Right ventricle myocardium inferior (tissue), 1 donor: ENCODE results near the gene MCTP2. TPM values are rescaled to one million over a fixed set of nuclear protein-coding genes. Genes with fewer than 3 reads are reported as not detected.
"Not testable (repeated sequence)": the region's sequence is repeated elsewhere in the genome, so short reads cannot be mapped to it uniquely, and the experiment has no call there.

Experiments used
- ATAC-seq: fragments of 200-7000 bp; cut with Tn5 transposase; one replicate; pipeline ENCODE4 v1.9.1; 2020; ENCODE audit warnings: mild to moderate bottlenecking, moderate library complexity
- DNase-seq: peaks from one replicate; pipeline ENCODE4 v3.0.0; 2021; ENCODE audit errors: missing footprints
- intact Hi-C: fragments of 100-400 bp; cut with DNase I; formaldehyde crosslinking; loops from one replicate; pipeline ENCODE4 v1.11.0; 2022
- total RNA-seq: library from RNA; stranded (reverse); fragmentation: NEBNext Ultra II Directional; extraction: Animal tissue kit (Norgen Biotek cat#: 25700); gene quantifications from one replicate; pipeline ENCODE4 v1.2.1, GENCODE V29; 2021
- donor health status: DM: no; HTN: yes; CAD: no; lungs with severe emphysema.

MCTP2 gene
- total RNA-seq, 1 donor from 2014 or later: 1.2 TPM

DNA sequence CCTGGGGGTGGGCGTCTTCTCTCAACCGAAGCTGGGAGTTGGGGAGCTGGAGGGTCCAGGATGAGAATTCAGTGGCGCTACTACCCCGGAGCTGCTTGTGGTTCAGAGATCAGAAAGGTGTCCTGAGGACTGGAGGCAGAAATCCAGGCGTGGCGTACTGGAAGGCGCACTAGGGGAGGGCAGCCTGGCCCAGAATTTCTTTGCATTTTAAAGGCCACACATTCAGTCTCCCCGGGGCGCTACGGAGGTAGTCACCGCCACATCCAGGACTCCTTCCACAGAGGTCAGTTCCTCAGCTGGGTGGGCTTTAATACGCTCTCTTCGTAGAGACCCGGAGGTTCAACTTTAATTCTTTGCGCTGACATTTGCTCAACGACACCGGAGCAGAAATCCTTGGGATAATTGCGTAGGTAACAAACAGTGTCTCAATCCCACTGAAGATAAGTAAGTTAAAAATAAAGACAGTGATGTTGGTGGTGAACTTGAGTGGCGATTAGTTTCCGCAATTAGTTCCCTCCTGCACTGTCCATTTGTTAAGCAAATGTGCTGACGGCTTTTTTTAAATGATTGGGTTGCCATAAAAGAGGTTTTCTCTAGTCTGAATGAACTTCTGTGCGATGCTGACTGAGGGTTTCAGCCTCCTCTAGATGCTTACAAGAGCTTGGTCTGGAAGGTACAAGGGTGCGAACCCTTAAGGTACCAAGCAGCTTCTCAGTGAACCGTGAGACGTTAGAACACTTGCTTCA, 535 bp downstream of the MCTP2 start:
- DNase-seq (no peak), ATAC-seq (no peak)
- intact Hi-C loops: no loop called here

DNA sequence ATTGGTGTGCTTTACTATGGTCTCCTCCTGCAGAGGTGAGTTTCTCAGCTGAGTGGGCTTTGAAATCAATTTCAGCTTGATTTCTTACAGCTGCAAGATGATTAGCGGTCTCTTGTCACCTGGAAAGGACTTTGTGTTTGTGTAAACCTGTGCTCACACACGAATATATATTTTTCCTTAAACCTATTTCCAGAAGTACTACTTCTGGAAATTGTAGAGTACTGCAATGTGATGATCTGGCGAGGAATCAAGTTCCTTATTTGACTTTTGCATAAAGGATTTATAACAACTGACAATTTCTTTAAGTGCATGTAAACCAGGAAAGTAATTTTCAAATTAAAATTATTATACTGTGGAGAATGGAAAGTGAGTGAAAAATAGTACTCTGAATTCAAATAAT, 2.1 kb downstream of the MCTP2 start:
- intact Hi-C loops: no loop called here
- DNase-seq (no peak), ATAC-seq (no peak)

- DNase-seq: no peak
- ATAC-seq: no peak
- intact Hi-C loops: no loop called here
Measured at GRCh38 chr15:94234300-94234699, 2.9 kb downstream of the MCTP2 start.

DNA sequence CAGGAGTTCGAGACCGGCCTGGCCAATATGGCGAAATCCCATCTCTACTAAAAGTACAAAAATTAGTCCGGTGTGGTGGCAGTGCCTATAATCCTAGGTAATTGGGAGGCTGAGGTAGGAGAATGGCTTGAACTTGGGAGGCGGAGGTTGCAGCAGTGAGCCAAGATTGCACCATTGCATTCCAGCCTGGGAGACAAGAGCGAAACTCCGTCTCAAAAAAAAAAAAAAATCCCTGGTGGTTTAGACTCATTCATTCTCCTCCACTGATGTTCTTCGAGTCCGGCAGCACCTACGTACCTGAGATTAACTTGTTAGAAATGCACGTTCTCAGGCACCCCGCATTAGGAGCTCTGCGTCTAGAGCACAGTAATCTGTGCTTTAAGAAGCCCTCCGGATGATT, 3.7 kb downstream of the MCTP2 start:
- no peak for DNase-seq
- ATAC-seq: no peak
- intact Hi-C loops: no loop called here

- ATAC-seq (no peak), DNase-seq (no peak)
- intact Hi-C loops: no loop called here
Measured at GRCh38 chr15:94235646-94236045, 4.3 kb downstream of the MCTP2 start.

GRCh38 chr15:94236608-94237007, 5.2 kb downstream of the MCTP2 start:
- no peak for DNase-seq
- no peak for ATAC-seq
- intact Hi-C loops: no loop called here

GRCh38 chr15:94237903-94238302, 6.5 kb downstream of the MCTP2 start:
- no peak for ATAC-seq
- no peak for DNase-seq
- intact Hi-C loops: no loop called here

DNA sequence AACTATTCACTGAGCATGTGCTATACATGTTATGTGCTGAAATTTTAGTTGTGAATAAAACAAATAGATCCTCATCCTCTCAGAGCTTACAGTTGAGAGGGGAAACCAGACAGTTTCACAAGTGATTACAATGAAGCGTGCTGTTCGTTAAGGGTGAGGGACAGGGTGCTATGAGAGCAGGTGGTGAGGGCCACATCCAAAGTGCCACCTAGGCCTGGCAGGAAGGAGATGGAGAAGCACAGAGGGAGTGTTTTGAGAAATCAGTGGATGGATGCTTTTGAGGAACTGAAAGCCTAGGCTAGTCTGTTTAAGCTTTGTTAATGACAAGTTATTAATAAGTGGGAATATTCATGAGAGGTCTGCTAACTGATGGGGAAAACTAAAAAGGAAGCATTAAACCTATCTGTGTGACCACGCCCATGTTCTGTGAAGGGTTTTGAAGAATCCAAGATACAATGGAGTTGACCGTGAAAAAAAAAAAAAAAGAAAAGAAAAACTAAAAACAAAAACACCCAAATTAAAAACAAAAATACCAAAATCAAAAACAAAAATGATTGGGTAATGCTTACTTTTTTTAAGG, 7.3 kb downstream of the MCTP2 start:
- ATAC-seq (no peak), DNase-seq (no peak)
- intact Hi-C loops: no loop called here

DNA sequence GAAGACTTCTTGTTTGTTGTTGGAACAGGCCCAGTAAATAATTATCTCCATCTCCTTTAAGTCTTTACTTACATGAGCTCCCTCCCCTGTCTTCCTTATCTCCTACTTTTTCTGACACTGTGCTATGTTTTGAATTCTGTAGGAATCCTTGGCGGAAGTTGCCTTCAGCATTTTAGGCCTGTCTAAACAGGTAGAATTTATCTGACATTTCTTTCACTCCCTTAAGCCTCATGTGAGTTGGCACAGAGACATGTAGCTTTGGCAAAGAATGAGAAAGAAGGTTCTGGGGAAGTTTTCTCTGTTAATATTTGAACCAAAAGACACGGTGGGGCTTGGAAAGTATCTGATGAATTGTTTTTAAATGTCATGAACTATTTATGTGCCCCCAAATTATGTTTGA, 8.1 kb downstream of the MCTP2 start:
- DNase-seq: no peak
- ATAC-seq: no peak
- intact Hi-C loops: no loop called here

DNA sequence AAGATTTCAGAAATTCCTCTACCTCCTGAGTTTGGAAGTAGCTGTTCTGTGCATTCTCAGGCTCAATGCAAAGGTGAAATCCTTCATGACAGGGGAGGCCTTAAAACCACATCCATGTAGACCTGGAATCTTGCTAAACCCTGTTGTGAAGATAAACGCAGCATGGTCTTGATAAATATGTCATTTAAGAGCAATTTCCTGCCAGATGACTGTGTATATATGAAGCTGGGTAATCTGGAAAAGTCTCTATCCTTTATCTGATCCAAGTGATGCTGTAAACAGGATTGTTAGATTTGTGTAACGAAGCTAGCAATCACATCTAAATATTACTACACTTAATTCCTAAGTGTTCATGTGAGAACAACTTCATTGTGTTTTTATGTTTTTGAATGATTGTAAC, 9.1 kb downstream of the MCTP2 start:
- ATAC-seq (no peak), DNase-seq (no peak)
- intact Hi-C loops: no loop called here

DNA sequence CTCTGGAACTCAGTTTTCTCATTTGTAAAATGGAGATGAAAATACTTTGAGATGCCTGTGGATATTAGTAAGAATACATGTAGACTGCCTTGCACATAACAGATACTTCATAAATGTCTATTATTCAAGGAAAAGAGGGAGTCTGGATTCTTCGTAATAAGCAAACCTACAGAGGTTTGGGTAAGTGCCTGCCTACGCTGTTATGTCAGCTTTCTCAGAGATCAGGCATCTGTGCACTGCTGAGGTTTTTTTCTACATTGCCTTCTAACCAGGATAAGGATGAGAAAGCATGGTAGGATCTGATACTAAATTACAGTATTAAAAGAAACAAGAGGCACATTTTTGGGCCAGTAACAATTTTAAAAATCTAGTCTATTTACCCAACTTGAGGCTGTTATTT, 10.9 kb downstream of the MCTP2 start:
- DNase-seq (no peak), ATAC-seq (no peak)
- intact Hi-C loops: no loop called here

DNA sequence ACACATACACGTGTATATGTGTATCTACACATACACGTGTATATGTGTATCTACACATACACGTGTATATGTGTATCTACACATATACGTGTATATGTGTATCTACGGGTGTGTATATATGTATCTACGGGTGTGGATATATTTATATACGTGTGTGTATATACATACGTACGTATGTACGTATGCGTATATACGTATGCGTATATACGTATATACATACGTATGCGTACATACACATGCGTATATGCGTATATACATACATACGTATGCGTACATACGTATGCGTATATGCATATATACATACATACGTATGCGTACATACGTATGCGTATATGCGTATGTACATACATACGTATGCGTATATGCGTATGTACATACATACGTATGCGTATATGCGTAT, 11.6 kb downstream of the MCTP2 start:
- DNase-seq, intact Hi-C loops, ATAC-seq: not testable (repeated sequence)

DNA sequence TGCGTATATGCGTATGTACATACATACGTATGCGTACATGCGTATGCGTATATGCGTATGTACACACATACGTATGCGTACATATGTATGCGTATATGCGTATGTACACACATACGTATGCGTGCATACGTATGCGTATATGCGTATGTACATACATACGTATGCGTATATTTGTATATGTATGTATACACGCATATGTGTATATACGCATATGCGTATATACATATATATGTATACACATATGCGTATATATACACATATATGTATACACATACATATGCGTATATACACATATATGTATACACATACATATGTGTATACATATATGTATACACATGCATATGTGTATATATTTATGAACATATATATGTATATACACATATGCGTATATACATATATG, 12.1 kb downstream of the MCTP2 start:
- intact Hi-C loops: no loop called here
- DNase-seq (no peak), ATAC-seq (no peak)

GRCh38 chr15:94246016-94246415, 14.7 kb downstream of the MCTP2 start:
- DNase-seq (no peak), ATAC-seq (no peak)
- intact Hi-C loops: no loop called here

- ATAC-seq: no peak
Measured at GRCh38 chr15:94247789-94248638, 16.7 kb downstream of the MCTP2 start.

GRCh38 chr15:94250801-94251200, 19.4 kb downstream of the MCTP2 start:
- DNase-seq (no peak), ATAC-seq (no peak)
- intact Hi-C loops: no loop called here

More at GRCh38 chr15:94247789-94248638, 16.7 kb downstream of the MCTP2 start:
- intact Hi-C loops: no loop called here
- no peak for DNase-seq

- intact Hi-C loops: no loop called here
Measured at GRCh38 chr15:94252223-94252766, 20.9 kb downstream of the MCTP2 start.

GRCh38 chr15:94252906-94253491, 21.6 kb downstream of the MCTP2 start:
- intact Hi-C loops: no loop called here

More at GRCh38 chr15:94252223-94252766, 20.9 kb downstream of the MCTP2 start:
- ATAC-seq: no peak
- DNase-seq: no peak

GRCh38 chr15:94253742-94254141, 22.4 kb downstream of the MCTP2 start:
- no peak for ATAC-seq
- intact Hi-C loops: no loop called here
- no peak for DNase-seq

More at GRCh38 chr15:94252906-94253491, 21.6 kb downstream of the MCTP2 start:
- no peak for ATAC-seq
- DNase-seq: no peak
